Raji (cell line): ENCODE results near the gene TP53I13.
A peak's percentile ranks its signal among the peaks of the same experiment; 100 is the strongest.

Experiments used
- POLR2A ChIP-seq: IDR thresholded peaks from 2 replicates; pipeline ENCODE4 v1.6.1; 2011; ENCODE audit warnings: low read depth, low read length, control low read depth; ENCODE audit not compliant: insufficient read depth

Gene TP53I13

GRCh38 chr17:29583324-29584248 lies 15.1 kb downstream of the TP53I13 start:
- no peak for TF ChIP-seq POLR2A

GRCh38 chr17:29584452-29585079 lies 16.1 kb downstream of the TP53I13 start:
- TF ChIP-seq POLR2A = no peak

GRCh38 chr17:29585080-29585751 lies 16.7 kb downstream of the TP53I13 start:
- no peak for TF ChIP-seq POLR2A

- TF ChIP-seq POLR2A = no peak
Observed at GRCh38 chr17:29586676-29587469, 18.4 kb downstream of the TP53I13 start.

- no peak for TF ChIP-seq POLR2A
Observed at GRCh38 chr17:29587591-29587990, 19.1 kb downstream of the TP53I13 start.

GRCh38 chr17:29588017-29588561 lies 19.6 kb downstream of the TP53I13 start:
- TF ChIP-seq POLR2A = no peak

- TF ChIP-seq POLR2A = no peak; the same call in 1 of the 2 replicates
Observed at GRCh38 chr17:29588562-29589411, 20.3 kb downstream of the TP53I13 start.

GRCh38 chr17:29589524-29590410 lies 21.3 kb downstream of the TP53I13 start, which contains the start of gene GIT1:
Gene GIT1, minus strand, starts transcription at chr17:29589648. Its CDS starts 270 bp downstream, at chr17:29589378.
- peak; percentile 59; the same call in 1 of the 2 replicates for TF ChIP-seq POLR2A

- no peak for TF ChIP-seq POLR2A
Observed at GRCh38 chr17:29590411-29591145, 22.1 kb downstream of the TP53I13 start.

- no peak for TF ChIP-seq POLR2A
Observed at GRCh38 chr17:29591146-29591736, 22.7 kb downstream of the TP53I13 start.

GRCh38 chr17:29591737-29592608 lies 23.5 kb downstream of the TP53I13 start:
- peak; percentile 51; the same call in 1 of the 2 replicates for TF ChIP-seq POLR2A
